Adrenal gland (tissue), 5 donors: Measurements from ENCODE around the gene THSD7A.

Experiments used
- POLR2A ChIP-seq, 2 donors: fragments of 450-650 bp; IDR thresholded peaks; one replicate each; pipeline ENCODE4 v1.6.1; 2017; ENCODE audit warnings: antibody characterized with exemption in 2 of 2, mild to moderate bottlenecking in 2 of 2, moderate library complexity in 1 of 2
- TF ChIP-seq, protein P1 (sequence below), 6 experiments: fragments of 450-650 bp in 4 of 6; fragments of 200-600 bp in 2 of 6; sonication (generic) in 1 of 6; IDR thresholded peaks; 1 replicate in 5 of 6; 2 replicates in 1 of 6; pipeline versions ENCODE4 v1.5.1 to v1.8.0; 2016 to 2021; ENCODE audit warnings: antibody characterized with exemption in 6 of 6, mild to moderate bottlenecking in 2 of 6, moderate library complexity in 1 of 6
- donor health status: DM: no; HTN: no; CAD: no.

DNA sequence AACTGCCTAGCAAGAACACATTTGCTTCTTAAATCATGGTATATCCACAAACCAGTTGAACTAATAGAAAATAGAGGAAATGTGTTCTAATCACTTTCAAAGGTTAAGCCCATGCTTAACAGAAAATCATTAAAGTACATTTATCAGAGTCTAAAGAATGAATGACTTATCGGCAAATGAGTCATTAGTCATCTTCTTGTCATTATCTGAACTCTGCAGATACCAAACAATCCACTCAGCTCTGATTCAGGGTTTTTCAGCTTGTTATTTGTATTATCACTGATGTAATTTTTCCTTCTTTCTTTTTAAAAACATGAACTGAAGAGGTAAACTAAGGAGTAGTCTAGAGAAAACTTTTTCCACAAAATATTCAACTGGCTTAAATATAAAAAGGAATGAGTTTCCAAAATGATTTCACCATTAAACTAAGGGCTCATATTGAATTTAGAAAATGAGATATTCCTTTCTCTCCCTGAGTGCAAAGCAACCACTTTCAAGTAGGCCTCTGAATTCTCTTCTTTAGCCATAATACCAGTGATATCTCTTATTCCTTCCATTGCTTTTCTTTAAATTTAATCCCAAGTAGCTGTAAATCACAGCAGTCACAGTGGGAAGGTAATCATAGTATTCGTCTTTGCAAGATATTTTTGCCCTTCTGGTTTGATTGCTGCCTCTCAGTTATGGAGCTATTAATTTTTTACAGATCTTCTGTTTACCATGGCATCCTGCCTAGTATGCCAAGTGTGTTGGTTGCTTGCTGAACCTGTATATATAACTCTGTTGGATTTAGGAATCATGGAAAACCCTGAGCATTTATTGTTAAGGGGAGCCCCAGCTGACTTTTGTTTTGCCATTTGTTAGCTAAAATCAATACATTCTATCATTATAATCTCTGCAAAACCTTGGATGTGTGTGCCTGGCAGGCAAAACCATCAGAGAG, 125.1 kb downstream of the THSD7A start:
- TF ChIP-seq, protein P1, sequence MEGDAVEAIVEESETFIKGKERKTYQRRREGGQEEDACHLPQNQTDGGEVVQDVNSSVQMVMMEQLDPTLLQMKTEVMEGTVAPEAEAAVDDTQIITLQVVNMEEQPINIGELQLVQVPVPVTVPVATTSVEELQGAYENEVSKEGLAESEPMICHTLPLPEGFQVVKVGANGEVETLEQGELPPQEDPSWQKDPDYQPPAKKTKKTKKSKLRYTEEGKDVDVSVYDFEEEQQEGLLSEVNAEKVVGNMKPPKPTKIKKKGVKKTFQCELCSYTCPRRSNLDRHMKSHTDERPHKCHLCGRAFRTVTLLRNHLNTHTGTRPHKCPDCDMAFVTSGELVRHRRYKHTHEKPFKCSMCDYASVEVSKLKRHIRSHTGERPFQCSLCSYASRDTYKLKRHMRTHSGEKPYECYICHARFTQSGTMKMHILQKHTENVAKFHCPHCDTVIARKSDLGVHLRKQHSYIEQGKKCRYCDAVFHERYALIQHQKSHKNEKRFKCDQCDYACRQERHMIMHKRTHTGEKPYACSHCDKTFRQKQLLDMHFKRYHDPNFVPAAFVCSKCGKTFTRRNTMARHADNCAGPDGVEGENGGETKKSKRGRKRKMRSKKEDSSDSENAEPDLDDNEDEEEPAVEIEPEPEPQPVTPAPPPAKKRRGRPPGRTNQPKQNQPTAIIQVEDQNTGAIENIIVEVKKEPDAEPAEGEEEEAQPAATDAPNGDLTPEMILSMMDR (IDR thresholded peaks at IDR 0.05), result no peak
- TF ChIP-seq POLR2A (IDR thresholded peaks at IDR 0.05), result no peak
